CD14-positive monocyte (primary cell): ENCODE measurements around the gene ARHGAP40. TPM values are rescaled to one million over a fixed set of nuclear protein-coding genes. Genes with fewer than 3 reads are reported as not detected.
"Not testable (repeated sequence)": the region's sequence is repeated elsewhere in the genome, so short reads cannot be mapped to it uniquely, and the experiment has no call there.

ENCODE experiments used
- DNase-seq, 3 donors: peaks; one replicate each; pipeline ENCODE4 v3.0.0-alpha.2; 2011 to 2022
- H2AFZ ChIP-seq: 2 replicates; pipeline ENCODE4 v1.6.0; 2012; ENCODE audit warnings: mild to moderate bottlenecking, low read depth, low read length, inconsistent platforms; ENCODE audit not compliant: insufficient read depth, poor library complexity, severe bottlenecking
- H3K27ac ChIP-seq, 2 donors: 1 replicate in 1 of 2; 2 replicates in 1 of 2; pipeline ENCODE4 v1.5.1; 2012 to 2013; ENCODE audit warnings: low read length in 2 of 2, control low read depth in 1 of 2, inconsistent platforms in 1 of 2, low read depth in 1 of 2, mild to moderate bottlenecking in 1 of 2
- H3K27me3 ChIP-seq, 2 donors: one replicate each; pipeline versions ENCODE4 v1.6.0 to v1.6.1; 2011 to 2013; ENCODE audit warnings: low read length in 2 of 2; ENCODE audit not compliant: control insufficient read depth in 2 of 2, insufficient read depth in 2 of 2
- H3K36me3 ChIP-seq, 2 donors: replicated peaks in 1 of 2; 1 replicate in 1 of 2; 2 replicates in 1 of 2; pipeline versions ENCODE4 v1.5.1 to v1.6.1; 2012 to 2013; ENCODE audit warnings: low read length in 2 of 2, control low read depth in 1 of 2, inconsistent platforms in 1 of 2, mild to moderate bottlenecking in 1 of 2; ENCODE audit not compliant: insufficient read depth in 2 of 2, control insufficient read depth in 1 of 2
- H3K4me1 ChIP-seq, 2 donors: 1 replicate in 1 of 2; 2 replicates in 1 of 2; pipeline versions ENCODE4 v1.5.1 to v1.6.1; 2012 to 2013; ENCODE audit warnings: low read length in 2 of 2, control low read depth in 1 of 2, inconsistent platforms in 1 of 2, mild to moderate bottlenecking in 1 of 2, moderate library complexity in 1 of 2; ENCODE audit not compliant: insufficient read depth in 2 of 2, control insufficient read depth in 1 of 2
- H3K4me2 ChIP-seq: replicated peaks from 2 replicates; pipeline ENCODE3; 2012; ENCODE audit warnings: low read length, moderate library complexity, mild to moderate bottlenecking; ENCODE audit not compliant: poor library complexity, severe bottlenecking; ENCODE audit errors: extremely low read depth
- H3K4me3 ChIP-seq, 3 experiments: fragments of 200-600 bp in 1 of 3; sonication (generic) in 1 of 3; replicated peaks in 1 of 3; 1 replicate in 2 of 3; 2 replicates in 1 of 3; pipeline ENCODE4 v1.5.1; 2011 to 2013; ENCODE audit warnings: low read length in 3 of 3, mild to moderate bottlenecking in 3 of 3, control low read depth in 2 of 3, low read depth in 2 of 3, inconsistent platforms in 1 of 3, moderate library complexity in 1 of 3
- H3K79me2 ChIP-seq: 2 replicates; pipeline ENCODE4 v1.6.0; 2012; ENCODE audit warnings: mild to moderate bottlenecking, control low read depth, inconsistent platforms, low read length, moderate library complexity; ENCODE audit not compliant: insufficient read depth
- H3K9ac ChIP-seq: 2 replicates; pipeline ENCODE4 v1.6.0; 2017; ENCODE audit warnings: low read length, mild to moderate bottlenecking; ENCODE audit not compliant: insufficient read depth, poor library complexity, severe bottlenecking
- H3K9me3 ChIP-seq, 2 donors: replicated peaks in 1 of 2; 1 replicate in 1 of 2; 2 replicates in 1 of 2; pipeline versions ENCODE4 v1.5.1 to v1.6.1; 2012 to 2013; ENCODE audit warnings: low read length in 2 of 2, control low read depth in 1 of 2; ENCODE audit not compliant: control insufficient read depth in 1 of 2, insufficient read depth in 1 of 2
- H4K20me1 ChIP-seq: 2 replicates; pipeline ENCODE4 v1.6.0; 2012; ENCODE audit warnings: mild to moderate bottlenecking, low read length, control low read depth, moderate library complexity; ENCODE audit not compliant: insufficient read depth
- H3K27ac Mint-ChIP-seq, 7 donors: one replicate each; pipeline ENCODE4 v1.8.0; 2020; ENCODE audit warnings: mild to moderate bottlenecking in 7 of 7, mixed read lengths in 7 of 7, moderate library complexity in 6 of 7, inconsistent platforms in 2 of 7
- H3K27me3 Mint-ChIP-seq, 3 donors: one replicate each; pipeline ENCODE4 v1.8.0; 2021 to 2022; ENCODE audit warnings: low read depth in 3 of 3, mild to moderate bottlenecking in 3 of 3, mixed read lengths in 3 of 3, moderate library complexity in 3 of 3, inconsistent platforms in 1 of 3
- H3K36me3 Mint-ChIP-seq, 2 donors: one replicate each; pipeline ENCODE4 v1.8.0; 2020; ENCODE audit warnings: mixed read lengths in 2 of 2, inconsistent platforms in 1 of 2, mild to moderate bottlenecking in 1 of 2
- H3K4me1 Mint-ChIP-seq: one replicate; pipeline ENCODE4 v1.8.0; 2020; ENCODE audit warnings: mild to moderate bottlenecking, mixed read lengths
- H3K4me3 Mint-ChIP-seq, 2 donors: one replicate each; pipeline ENCODE4 v1.8.0; 2020; ENCODE audit warnings: mild to moderate bottlenecking in 2 of 2, mixed read lengths in 2 of 2, moderate library complexity in 1 of 2
- H3K9me3 Mint-ChIP-seq, 7 donors: one replicate each; pipeline ENCODE4 v1.8.0; 2020 to 2022; ENCODE audit warnings: mixed read lengths in 7 of 7, mild to moderate bottlenecking in 6 of 7, moderate library complexity in 6 of 7, inconsistent platforms in 2 of 7
- WGBS: methylation state at CpG from one replicate; pipeline ENCODE4 v1.1.5; 2013; ENCODE audit warnings: missing lambda C conversion rate; ENCODE audit not compliant: insufficient coverage; 5-methylcytosine and 5-hydroxymethylcytosine counted together
- intact Hi-C, 2 donors: fragments of 100-400 bp; cut with micrococcal nuclease; formaldehyde crosslinking; loops; one replicate each; pipeline versions ENCODE4 v1.15.0 to v1.15.1; 2023
- polyA plus RNA-seq, 3 donors: library from polyadenylated mRNA; depleted of rRNA in 1 of 3; unstranded in 2 of 3; stranded (reverse) in 1 of 3; fragments of 300-500 nt in 2 of 3; fragments of >200 nt in 1 of 3; fragmentation: Illumina TruSeq in 2 of 3; gene quantifications; 1 replicate in 2 of 3; 2 replicates in 1 of 3; pipeline ENCODE4 v1.2.3, GENCODE V29; 2012 to 2021
- TF ChIP-seq, protein P1 (sequence below): fragments of 200-600 bp; IDR thresholded peaks from one replicate; pipeline ENCODE4 v1.8.0; 2022; ENCODE audit warnings: antibody characterized with exemption, mild to moderate bottlenecking

The ARHGAP40 gene
- polyA plus RNA-seq, 3 donors, result not detected

DNA sequence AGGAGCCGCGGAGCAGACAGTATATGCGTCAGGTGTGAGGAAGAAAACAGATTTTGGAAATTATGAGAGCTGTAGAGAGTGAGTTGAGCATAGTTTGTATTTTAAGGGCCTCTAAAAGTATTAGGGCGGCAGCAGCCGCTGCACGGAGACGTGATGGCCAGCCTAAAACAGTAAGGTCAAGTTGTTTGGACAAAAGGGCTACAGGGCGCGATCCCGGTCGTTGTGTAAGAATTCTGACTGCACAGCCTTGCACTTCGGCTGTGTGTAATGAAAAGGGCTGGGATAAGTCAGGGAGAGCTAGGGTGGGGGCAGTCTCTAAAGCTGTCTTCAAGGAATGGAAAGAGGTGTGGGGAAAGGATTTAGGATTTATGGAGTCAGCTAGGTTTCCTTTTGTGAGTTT, 7.3 kb upstream of the ARHGAP40 start:
- H3K79me2 ChIP-seq, H3K36me3 ChIP-seq, H3K4me3 Mint-ChIP-seq, H3K4me2 ChIP-seq, H3K36me3 Mint-ChIP-seq, H3K9me3 Mint-ChIP-seq, H3K4me1 Mint-ChIP-seq, H3K9ac ChIP-seq, H3K9me3 ChIP-seq, H3K27me3 ChIP-seq, H3K4me1 ChIP-seq, H4K20me1 ChIP-seq, H2AFZ ChIP-seq, H3K27ac Mint-ChIP-seq, DNase-seq, H3K4me3 ChIP-seq, H3K27ac ChIP-seq, intact Hi-C loops: not testable (repeated sequence)
- WGBS, result 98% methylated on average over 12 of the region's 12 CpGs
- H3K27me3 Mint-ChIP-seq, result peaks cover 10 to 14% (median 13%) of the 10 kb centered on the region in 3 donors

DNA sequence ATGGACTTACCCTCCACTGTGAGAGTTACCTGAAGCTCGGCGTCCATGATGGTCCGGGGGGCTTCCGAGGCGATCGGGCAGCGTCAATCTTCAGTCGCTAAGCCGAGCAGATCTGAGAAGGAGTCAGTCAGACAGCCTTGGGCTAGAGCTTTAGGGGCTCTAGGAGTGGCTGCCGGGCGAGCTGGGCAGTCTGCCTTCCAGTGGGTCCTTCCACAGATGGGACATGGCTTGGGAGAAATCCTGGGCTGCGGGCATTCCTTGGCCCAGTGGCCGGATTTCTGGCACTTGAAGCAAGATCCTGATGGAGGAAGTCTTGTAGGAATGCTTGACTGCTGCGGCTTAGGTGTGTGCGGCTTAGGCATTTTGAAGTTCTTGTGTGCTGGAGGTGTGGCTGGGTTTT, 5.7 kb upstream of the ARHGAP40 start:
- H3K4me3 Mint-ChIP-seq, H3K27ac ChIP-seq, H3K4me1 ChIP-seq, H3K36me3 Mint-ChIP-seq, intact Hi-C loops, H3K9me3 Mint-ChIP-seq, H3K4me3 ChIP-seq, H3K36me3 ChIP-seq, H3K9ac ChIP-seq, H3K4me2 ChIP-seq, H2AFZ ChIP-seq, H4K20me1 ChIP-seq, H3K4me1 Mint-ChIP-seq, H3K79me2 ChIP-seq, DNase-seq, H3K27ac Mint-ChIP-seq, H3K9me3 ChIP-seq: not testable (repeated sequence)
- H3K27me3 ChIP-seq, result peaks cover 3 to 12% of the 10 kb centered on the region in 2 donors
- H3K27me3 Mint-ChIP-seq, result peaks cover 17 to 28% (median 24%) of the 10 kb centered on the region in 3 donors
- 92% methylated on average over 10 of the region's 15 CpGs for WGBS

DNA sequence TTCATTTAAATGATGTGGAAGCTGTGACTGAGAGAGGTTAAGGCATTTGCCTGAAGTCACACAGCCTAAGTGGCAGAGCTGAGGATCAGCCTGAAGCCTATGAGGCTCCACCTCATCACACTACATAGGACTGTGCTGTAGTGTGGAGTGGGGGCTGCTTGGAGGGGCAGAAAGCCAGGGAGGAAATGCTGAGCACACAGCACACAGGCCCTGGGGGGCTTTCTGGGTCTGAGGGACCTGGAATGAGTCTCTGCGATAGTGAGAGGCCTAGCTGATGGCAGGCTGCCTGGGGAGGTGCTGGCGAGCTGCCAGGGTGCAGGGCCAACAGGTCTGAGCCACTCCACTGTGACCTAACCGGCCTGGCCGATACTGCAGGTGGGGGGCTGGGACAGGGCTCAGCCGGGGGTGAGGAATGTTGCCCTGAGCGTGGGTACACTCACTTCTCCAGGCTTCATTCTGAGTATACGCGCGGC, 2.2 kb upstream of the ARHGAP40 start:
- Histone ChIP-seq H3K4me2 (no peak overlapping the region), H3K4me1 (no peaks in the 10 kb centered on the region), H3K36me3 (no peaks in the 10 kb centered on the region), H2AFZ (no peak overlapping the region), H3K79me2 (no peaks in the 10 kb centered on the region), H3K9ac (no peak overlapping the region), H3K4me3 (no peak overlapping the region), H3K27ac (no peak overlapping the region), H3K27me3 (peaks cover 32 to 44% of the 10 kb centered on the region in 2 donors), H4K20me1 (no peaks in the 10 kb centered on the region), H3K9me3 (peaks cover 0 to 16% of the 10 kb centered on the region in 2 donors)
- WGBS, result 84% methylated on average over 5 of the region's 9 CpGs
- no peak overlapping the region for H3K27ac Mint-ChIP-seq
- no peak overlapping the region for H3K4me3 Mint-ChIP-seq
- DNase-seq, result no peak
- intact Hi-C loops, result no loop called here
- peaks cover 0 to 6% (median 0%) of the 10 kb centered on the region in 7 donors for H3K9me3 Mint-ChIP-seq
- peaks cover 44 to 63% (median 50%) of the 10 kb centered on the region in 3 donors for H3K27me3 Mint-ChIP-seq
- H3K36me3 Mint-ChIP-seq, result no peaks in the 10 kb centered on the region
- TF ChIP-seq, protein P1, sequence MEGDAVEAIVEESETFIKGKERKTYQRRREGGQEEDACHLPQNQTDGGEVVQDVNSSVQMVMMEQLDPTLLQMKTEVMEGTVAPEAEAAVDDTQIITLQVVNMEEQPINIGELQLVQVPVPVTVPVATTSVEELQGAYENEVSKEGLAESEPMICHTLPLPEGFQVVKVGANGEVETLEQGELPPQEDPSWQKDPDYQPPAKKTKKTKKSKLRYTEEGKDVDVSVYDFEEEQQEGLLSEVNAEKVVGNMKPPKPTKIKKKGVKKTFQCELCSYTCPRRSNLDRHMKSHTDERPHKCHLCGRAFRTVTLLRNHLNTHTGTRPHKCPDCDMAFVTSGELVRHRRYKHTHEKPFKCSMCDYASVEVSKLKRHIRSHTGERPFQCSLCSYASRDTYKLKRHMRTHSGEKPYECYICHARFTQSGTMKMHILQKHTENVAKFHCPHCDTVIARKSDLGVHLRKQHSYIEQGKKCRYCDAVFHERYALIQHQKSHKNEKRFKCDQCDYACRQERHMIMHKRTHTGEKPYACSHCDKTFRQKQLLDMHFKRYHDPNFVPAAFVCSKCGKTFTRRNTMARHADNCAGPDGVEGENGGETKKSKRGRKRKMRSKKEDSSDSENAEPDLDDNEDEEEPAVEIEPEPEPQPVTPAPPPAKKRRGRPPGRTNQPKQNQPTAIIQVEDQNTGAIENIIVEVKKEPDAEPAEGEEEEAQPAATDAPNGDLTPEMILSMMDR, result no peak
- no peaks in the 10 kb centered on the region for H3K4me1 Mint-ChIP-seq
